Measurements from ENCODE around the gene FAAP20. TPM values are rescaled to one million over a fixed set of nuclear protein-coding genes. Genes with fewer than 3 reads are reported as not detected.
A peak's percentile ranks its signal among the peaks of the same experiment; 100 is the strongest.

Gene FAAP20
- total and polyA plus RNA-seq, 2 experiments from 2014 or later = 24.9 to 117 TPM

- Histone ChIP-seq H3K4me1 (ENCODE audit: insufficient read depth) (no peaks in the 10 kb centered on the region), H3K4me3 (no peak overlapping the region), H3K27ac (no peak overlapping the region), H3K9me2 (replicated peaks; ENCODE audit: insufficient read depth) (no peaks in the 10 kb centered on the region), H3K79me2 (no peaks in the 10 kb centered on the region), H3K36me3 (replicated peaks; ENCODE audit: insufficient read depth, low read depth) (no peaks in the 10 kb centered on the region), H4K20me1 (ENCODE audit: insufficient read depth, poor library complexity, severe bottlenecking) (no peaks in the 10 kb centered on the region), H3K27me3 (no peaks in the 10 kb centered on the region), H3K9me3 (ENCODE audit: low read depth) (no peaks in the 10 kb centered on the region), H2AFZ (no peak overlapping the region), H3K4me2 (no peak overlapping the region)
- no peak for TF ChIP-seq EZH2 (IDR thresholded peaks at IDR 0.05; ENCODE audit: borderline replicate concordance)
- 92% methylated on average over 10 of the region's 10 CpGs for WGBS (ENCODE audit: low lambda C conversion rate, missing lambda C conversion rate)
- no peak for DNase-seq (ENCODE audit: low spot score)
These were observed 18.0 kb downstream of the FAAP20 start for GRCh38 chr1:2176615-2177014.

DNA sequence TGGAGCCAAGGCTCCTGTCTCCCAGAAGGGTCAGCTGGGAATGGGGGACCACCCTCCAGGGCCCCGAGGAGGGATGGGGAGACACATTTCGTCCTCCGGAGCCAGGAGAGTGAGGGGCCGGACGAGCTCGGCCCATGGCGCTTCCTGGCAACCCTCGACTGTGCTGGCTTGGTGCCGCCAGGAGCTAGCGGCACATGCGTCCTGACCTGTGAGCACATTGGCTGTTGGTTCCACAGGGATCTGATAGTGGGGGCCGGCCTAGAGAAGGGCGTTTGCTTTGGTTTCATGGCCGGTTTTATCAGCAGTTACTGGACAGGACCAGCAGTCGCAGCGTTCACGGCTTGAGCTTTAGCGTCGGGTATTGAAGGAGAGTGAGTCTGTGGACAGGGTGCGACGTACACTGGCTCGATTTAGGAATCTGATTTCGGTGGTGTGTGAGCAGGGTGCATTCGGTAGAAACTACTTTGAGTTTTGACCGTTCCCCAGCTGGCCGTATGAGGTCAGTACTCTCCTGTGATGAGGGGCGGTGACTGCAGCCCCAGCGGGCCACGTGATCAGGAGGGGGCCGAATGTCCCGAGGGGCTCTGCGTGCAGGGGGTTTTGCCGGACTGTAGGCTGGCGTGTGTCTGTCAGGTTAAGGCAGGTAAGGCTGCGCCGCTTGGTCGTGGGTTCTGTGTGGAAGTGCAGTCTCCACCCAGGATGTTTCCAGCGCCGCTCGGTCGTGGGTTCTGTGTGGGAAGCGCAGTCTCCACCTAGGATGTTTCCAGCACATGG, 18.7 kb downstream of the FAAP20 start:
- Histone ChIP-seq H3K36me3 (replicated peaks; ENCODE audit: insufficient read depth, low read depth) (no peaks in the 10 kb centered on the region), H3K27ac (no peak overlapping the region), H3K9me3 (ENCODE audit: low read depth) (no peaks in the 10 kb centered on the region), H2AFZ (no peak overlapping the region), H3K79me2 (no peaks in the 10 kb centered on the region), H3K9me2 (replicated peaks; ENCODE audit: insufficient read depth) (no peaks in the 10 kb centered on the region), H4K20me1 (ENCODE audit: insufficient read depth, poor library complexity, severe bottlenecking) (no peaks in the 10 kb centered on the region), H3K4me3 (no peak overlapping the region), H3K4me1 (ENCODE audit: insufficient read depth) (no peaks in the 10 kb centered on the region), H3K27me3 (no peaks in the 10 kb centered on the region), H3K4me2 (no peak overlapping the region)
- TF ChIP-seq CTCF (IDR thresholded peaks at IDR 0.05; ENCODE audit: poor library complexity) (no peak), EZH2phosphoT487 (IDR thresholded peaks at IDR 0.05; ENCODE audit: low read depth, severe bottlenecking, unreplicated experiment) (no peak), EZH2 (IDR thresholded peaks at IDR 0.05; ENCODE audit: borderline replicate concordance) (no peak)
- 95% methylated on average over 42 of the region's 42 CpGs for WGBS (ENCODE audit: low lambda C conversion rate, missing lambda C conversion rate)
- DNase-seq (ENCODE audit: low spot score) = no peak

GRCh38 chr1:2175055-2175414, 19.5 kb downstream of the FAAP20 start:
- Histone ChIP-seq H3K4me1 (ENCODE audit: insufficient read depth) (no peaks in the 10 kb centered on the region), H3K79me2 (no peaks in the 10 kb centered on the region), H3K9me2 (replicated peaks; ENCODE audit: insufficient read depth) (no peaks in the 10 kb centered on the region), H3K27me3 (no peaks in the 10 kb centered on the region), H3K4me3 (no peak overlapping the region), H3K36me3 (replicated peaks; ENCODE audit: insufficient read depth, low read depth) (no peaks in the 10 kb centered on the region), H4K20me1 (ENCODE audit: insufficient read depth, poor library complexity, severe bottlenecking) (no peaks in the 10 kb centered on the region), H3K4me2 (no peak overlapping the region), H3K9me3 (ENCODE audit: low read depth) (no peaks in the 10 kb centered on the region), H2AFZ (no peak overlapping the region), H3K27ac (no peak overlapping the region)
- WGBS (ENCODE audit: low lambda C conversion rate, missing lambda C conversion rate) = 97% methylated on average over 8 of the region's 9 CpGs
- no peak for TF ChIP-seq CTCF (IDR thresholded peaks at IDR 0.05; ENCODE audit: poor library complexity)
- no peak for TF ChIP-seq EZH2 (IDR thresholded peaks at IDR 0.05; ENCODE audit: borderline replicate concordance)
- TF ChIP-seq EZH2phosphoT487 (IDR thresholded peaks at IDR 0.05; ENCODE audit: low read depth, severe bottlenecking, unreplicated experiment) = no peak
- DNase-seq (ENCODE audit: low spot score) = no peak

- Histone ChIP-seq H2AFZ (no peak overlapping the region), H3K9me3 (ENCODE audit: low read depth) (no peaks in the 10 kb centered on the region), H3K27ac (no peak overlapping the region), H3K4me2 (peak overlapping the region; percentile 41), H4K20me1 (ENCODE audit: insufficient read depth, poor library complexity, severe bottlenecking) (no peaks in the 10 kb centered on the region), H3K27me3 (no peaks in the 10 kb centered on the region), H3K4me1 (ENCODE audit: insufficient read depth) (no peaks in the 10 kb centered on the region), H3K36me3 (replicated peaks; ENCODE audit: insufficient read depth, low read depth) (no peaks in the 10 kb centered on the region), H3K79me2 (no peaks in the 10 kb centered on the region), H3K9me2 (replicated peaks; ENCODE audit: insufficient read depth) (no peaks in the 10 kb centered on the region), H3K4me3 (no peak overlapping the region)
- WGBS (ENCODE audit: low lambda C conversion rate, missing lambda C conversion rate) = 49% methylated on average over 31 of the region's 31 CpGs
- peak; percentile 79 for DNase-seq (ENCODE audit: low spot score)
- TF ChIP-seq CTCF (IDR thresholded peaks at IDR 0.05; ENCODE audit: poor library complexity) (peak; percentile 85), EZH2 (IDR thresholded peaks at IDR 0.05; ENCODE audit: borderline replicate concordance) (no peak), EZH2phosphoT487 (IDR thresholded peaks at IDR 0.05; ENCODE audit: low read depth, severe bottlenecking, unreplicated experiment) (no peak)
These were observed 20.1 kb downstream of the FAAP20 start for GRCh38 chr1:2174348-2175054.

Data from hepatocyte (in vitro differentiated cells).